Tibial nerve (tissue), 4 donors: ENCODE data around the gene RAX. TPM values are rescaled to one million over a fixed set of nuclear protein-coding genes. Genes with fewer than 3 reads are reported as not detected.
"Not testable (repeated sequence)": the region's sequence is repeated elsewhere in the genome, so short reads cannot be mapped to it uniquely, and the experiment has no call there.

ENCODE experiments used
- DNase-seq, 2 donors: peaks; one replicate each; pipeline ENCODE4 v3.0.0-alpha.2; 2019; ENCODE audit warnings: low spot score in 2 of 2
- H3K27ac ChIP-seq, 4 donors: fragments of 200-600 bp; sonication (generic) in 3 of 4; one replicate each; pipeline ENCODE4 v1.5.1; 2017 to 2019; ENCODE audit warnings: mild to moderate bottlenecking in 1 of 4
- H3K27me3 ChIP-seq, 2 donors: fragments of 200-600 bp; sonication (generic) in 1 of 2; one replicate each; pipeline versions ENCODE4 v1.5.1 to v1.6.0; 2017 to 2019
- H3K36me3 ChIP-seq, 3 donors: fragments of 200-600 bp; sonication (generic); one replicate each; pipeline ENCODE4 v1.5.1; 2018 to 2019
- H3K4me1 ChIP-seq, 4 donors: fragments of 200-600 bp; sonication (generic) in 3 of 4; one replicate each; pipeline ENCODE4 v1.5.1; 2017 to 2019
- H3K4me3 ChIP-seq, 4 donors: fragments of 200-600 bp; sonication (generic) in 3 of 4; one replicate each; pipeline ENCODE4 v1.5.1; 2017 to 2019; ENCODE audit warnings: mild to moderate bottlenecking in 1 of 4, moderate library complexity in 1 of 4
- H3K9me3 ChIP-seq, 4 donors: fragments of 200-600 bp; sonication (generic) in 3 of 4; one replicate each; pipeline ENCODE4 v1.5.1; 2017 to 2019
- CTCF ChIP-seq, 5 experiments: fragments of 200-600 bp in 3 of 5; fragments of 450-650 bp in 2 of 5; sonication (generic) in 3 of 5; IDR thresholded peaks; one replicate each; pipeline ENCODE4 v1.5.1; 2016 to 2019; ENCODE audit warnings: antibody characterized with exemption in 5 of 5, mild to moderate bottlenecking in 3 of 5, moderate library complexity in 2 of 5
- EP300 ChIP-seq, 2 donors: sonication (generic); formaldehyde crosslinking; IDR thresholded peaks; one replicate each; pipeline ENCODE4 v1.6.1; 2017; ENCODE audit warnings: antibody characterized with exemption in 2 of 2, mild to moderate bottlenecking in 1 of 2
- POLR2A ChIP-seq, 2 donors: fragments of 450-650 bp; IDR thresholded peaks; one replicate each; pipeline ENCODE4 v1.6.1; 2017; ENCODE audit warnings: antibody characterized with exemption in 2 of 2, mild to moderate bottlenecking in 2 of 2, moderate library complexity in 2 of 2
- WGBS, 2 donors: methylation state at CpG; one replicate each; pipeline ENCODE4 v1.1.5; 2018; 5-methylcytosine and 5-hydroxymethylcytosine counted together
- total RNA-seq, 4 donors: library from RNA; depleted of rRNA; stranded (reverse); fragments of >200 nt; gene quantifications; one replicate each; pipeline ENCODE4 v1.1.0, GENCODE V29; 2016

RAX gene
- total RNA-seq, 4 donors from 2014 or later = not detected

- 2 to 3% methylated on average over 16 to 34 of the region's 38 CpGs for WGBS, 2 donors
- no peak for DNase-seq
Measured at GRCh38 chr18:59265246-59265973, 7.8 kb downstream of the RAX start.

GRCh38 chr18:59264651-59265245 lies 8.5 kb downstream of the RAX start:
- TF ChIP-seq POLR2A (IDR thresholded peaks at IDR 0.05) = no peak
- no peak for TF ChIP-seq EP300 (IDR thresholded peaks at IDR 0.05)
- TF ChIP-seq CTCF (IDR thresholded peaks at IDR 0.05) = no peak
- H3K4me3 ChIP-seq = no peak overlapping the region

More at GRCh38 chr18:59265246-59265973, 7.8 kb downstream of the RAX start:
- peak overlapping the region in 1 of 4 donors; percentile 27 for H3K4me3 ChIP-seq
- no peak overlapping the region for H3K27ac ChIP-seq
- TF ChIP-seq CTCF (IDR thresholded peaks at IDR 0.05) = no peak
- no peak for TF ChIP-seq EP300 (IDR thresholded peaks at IDR 0.05)
- no peak for TF ChIP-seq POLR2A (IDR thresholded peaks at IDR 0.05)
- peaks cover 0 to 81% of the 10 kb centered on the region in 2 donors for H3K27me3 ChIP-seq
- peaks cover 0 to 7% (median 0%) of the 10 kb centered on the region in 4 donors for H3K9me3 ChIP-seq
- no peaks in the 10 kb centered on the region for H3K36me3 ChIP-seq
- peaks cover 0 to 45% (median 2%) of the 10 kb centered on the region in 4 donors for H3K4me1 ChIP-seq

GRCh38 chr18:59264121-59264571 lies 9.1 kb downstream of the RAX start:
- H3K27me3 ChIP-seq = peaks cover 0 to 69% of the 10 kb centered on the region in 2 donors
- H3K9me3 ChIP-seq = peaks cover 0 to 7% (median 0%) of the 10 kb centered on the region in 4 donors
- no peak for TF ChIP-seq CTCF (IDR thresholded peaks at IDR 0.05)
- TF ChIP-seq EP300 (IDR thresholded peaks at IDR 0.05) = no peak
- TF ChIP-seq POLR2A (IDR thresholded peaks at IDR 0.05) = no peak

More at GRCh38 chr18:59264651-59265245, 8.5 kb downstream of the RAX start:
- DNase-seq = no peak
- Histone ChIP-seq H3K27ac (no peak overlapping the region), H3K27me3 (peaks cover 0 to 75% of the 10 kb centered on the region in 2 donors), H3K9me3 (peaks cover 0 to 7% (median 0%) of the 10 kb centered on the region in 4 donors), H3K4me1 (peaks cover 0 to 42% (median 2%) of the 10 kb centered on the region in 4 donors), H3K36me3 (no peaks in the 10 kb centered on the region)
- 3 to 7% methylated on average over 26 to 41 of the region's 41 CpGs for WGBS, 2 donors

GRCh38 chr18:59263661-59264060 lies 9.6 kb downstream of the RAX start:
- H3K4me1 ChIP-seq = peaks cover 0 to 31% (median 2%) of the 10 kb centered on the region in 4 donors
- DNase-seq = no peak
- H3K27me3 ChIP-seq = peaks cover 0 to 66% of the 10 kb centered on the region in 2 donors
- no peak overlapping the region for H3K27ac ChIP-seq
- no peak overlapping the region for H3K4me3 ChIP-seq
- TF ChIP-seq POLR2A (IDR thresholded peaks at IDR 0.05) = no peak
- TF ChIP-seq EP300 (IDR thresholded peaks at IDR 0.05) = no peak
- TF ChIP-seq CTCF (IDR thresholded peaks at IDR 0.05) = no peak
- H3K9me3 ChIP-seq = peaks cover 0 to 7% (median 0%) of the 10 kb centered on the region in 4 donors
- no peaks in the 10 kb centered on the region for H3K36me3 ChIP-seq
- WGBS, 2 donors = 5 to 6% methylated on average over 16 of the region's 16 CpGs

More at GRCh38 chr18:59264121-59264571, 9.1 kb downstream of the RAX start:
- DNase-seq = no peak
- Histone ChIP-seq H3K4me1 (peaks cover 0 to 36% (median 2%) of the 10 kb centered on the region in 4 donors), H3K36me3 (no peaks in the 10 kb centered on the region), H3K27ac (no peak overlapping the region), H3K4me3 (no peak overlapping the region)
- 3 to 12% methylated on average over 11 to 17 of the region's 17 CpGs for WGBS, 2 donors

GRCh38 chr18:59262243-59262642 lies 11.0 kb downstream of the RAX start:
- H3K9me3 ChIP-seq = peaks cover 0 to 10% (median 0%) of the 10 kb centered on the region in 4 donors
- H3K4me1 ChIP-seq = peaks cover 0 to 17% (median 0%) of the 10 kb centered on the region in 4 donors
- DNase-seq, H3K36me3 ChIP-seq, H3K27ac ChIP-seq, H3K4me3 ChIP-seq: not testable (repeated sequence)
- peaks cover 0 to 52% of the 10 kb centered on the region in 2 donors for H3K27me3 ChIP-seq
- WGBS, 2 donors = 87 to 95% methylated on average over 2 of the region's 2 CpGs

- Histone ChIP-seq H3K27me3 (peaks cover 0 to 52% of the 10 kb centered on the region in 2 donors), H3K9me3 (peaks cover 0 to 14% (median 0%) of the 10 kb centered on the region in 4 donors), H3K4me1 (peaks cover 0 to 13% (median 0%) of the 10 kb centered on the region in 4 donors)
- not testable (repeated sequence) for DNase-seq, H3K4me3 ChIP-seq, H3K27ac ChIP-seq, H3K36me3 ChIP-seq
- WGBS, 2 donors = 87% methylated on average over 3 of the region's 3 CpGs
Measured at GRCh38 chr18:59261842-59262241, 11.4 kb downstream of the RAX start.

GRCh38 chr18:59255491-59255890 lies 17.8 kb downstream of the RAX start:
- not testable (repeated sequence) for DNase-seq, H3K4me3 ChIP-seq, H3K27me3 ChIP-seq, H3K36me3 ChIP-seq, H3K27ac ChIP-seq, H3K4me1 ChIP-seq
- H3K9me3 ChIP-seq = peaks cover 0 to 14% (median 0%) of the 10 kb centered on the region in 4 donors
- WGBS, 2 donors = 85 to 92% methylated on average over 2 to 23 of the region's 30 CpGs
